CD4-positive, alpha-beta T cell treated with Interleukin-6 at 100 ng/mL for 8 hours (primary cell): ENCODE measurements around the gene NRP1.
"Not testable (repeated sequence)": the region's sequence is repeated elsewhere in the genome, so short reads cannot be mapped to it uniquely, and the experiment has no call there.

Source experiments
- DNase-seq: peaks from one replicate; pipeline ENCODE4 v3.0.0-alpha.2; 2020; ENCODE audit warnings: mixed read lengths, low spot score

The NRP1 gene

DNA sequence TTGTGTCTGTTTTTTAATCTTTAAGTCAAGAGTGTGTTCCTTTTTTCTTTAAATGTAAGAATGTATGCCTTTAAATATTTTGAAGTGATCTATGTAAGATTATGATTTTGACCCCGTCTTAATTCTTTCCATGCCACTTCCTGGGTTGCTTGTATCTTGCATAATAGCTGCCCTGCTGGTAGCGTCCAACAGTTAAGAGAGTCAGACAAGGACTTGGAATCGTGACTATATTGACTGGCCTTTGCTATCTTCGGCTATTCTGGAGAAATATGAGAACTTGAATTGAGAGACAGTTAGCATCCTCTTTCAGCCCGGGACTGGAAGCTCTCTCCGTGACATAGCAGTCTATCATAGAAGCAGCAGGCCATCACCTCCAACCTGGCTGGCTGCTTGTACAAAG lies 13.0 kb downstream of the NRP1 start:
- no peak for DNase-seq

DNA sequence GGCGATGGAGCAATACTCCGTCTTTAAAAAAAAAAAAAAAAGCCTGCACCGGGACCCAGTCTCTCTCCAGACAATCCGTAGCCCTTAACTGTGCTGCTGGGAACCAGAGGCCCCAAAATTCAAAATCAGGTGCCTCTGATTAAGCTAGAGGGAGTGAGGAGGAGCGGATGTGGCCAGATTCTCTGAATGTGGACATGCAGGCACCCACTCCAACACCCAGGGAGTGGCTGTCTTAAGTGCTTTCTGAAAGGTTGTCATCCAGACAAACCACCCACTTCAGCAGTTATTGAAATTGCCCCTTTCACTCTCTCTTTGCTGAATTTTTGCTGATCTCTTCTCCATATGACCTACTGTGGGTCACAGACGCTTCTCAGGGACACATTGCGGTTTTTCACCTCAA lies 14.2 kb downstream of the NRP1 start:
- no peak for DNase-seq

DNA sequence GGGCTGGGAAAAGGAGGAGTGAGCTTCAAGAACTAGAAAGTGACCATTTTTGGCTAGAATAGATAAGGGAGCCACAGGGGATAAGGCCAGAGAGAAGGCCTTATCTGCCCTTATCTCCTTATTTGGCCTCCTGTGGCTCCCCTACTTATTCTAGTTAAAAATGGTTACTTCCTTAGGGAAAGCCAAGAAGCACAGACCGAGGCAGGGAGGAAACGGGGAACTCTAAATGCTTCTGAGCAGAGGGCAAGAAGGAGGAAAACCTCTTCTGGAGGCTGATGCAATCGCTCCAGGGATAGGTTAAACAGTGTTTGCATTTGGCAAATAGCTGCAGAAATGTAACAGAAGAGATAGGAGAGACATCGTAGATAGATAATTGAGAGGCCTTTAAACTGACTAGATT lies 18.6 kb downstream of the NRP1 start:
- DNase-seq: no peak

DNA sequence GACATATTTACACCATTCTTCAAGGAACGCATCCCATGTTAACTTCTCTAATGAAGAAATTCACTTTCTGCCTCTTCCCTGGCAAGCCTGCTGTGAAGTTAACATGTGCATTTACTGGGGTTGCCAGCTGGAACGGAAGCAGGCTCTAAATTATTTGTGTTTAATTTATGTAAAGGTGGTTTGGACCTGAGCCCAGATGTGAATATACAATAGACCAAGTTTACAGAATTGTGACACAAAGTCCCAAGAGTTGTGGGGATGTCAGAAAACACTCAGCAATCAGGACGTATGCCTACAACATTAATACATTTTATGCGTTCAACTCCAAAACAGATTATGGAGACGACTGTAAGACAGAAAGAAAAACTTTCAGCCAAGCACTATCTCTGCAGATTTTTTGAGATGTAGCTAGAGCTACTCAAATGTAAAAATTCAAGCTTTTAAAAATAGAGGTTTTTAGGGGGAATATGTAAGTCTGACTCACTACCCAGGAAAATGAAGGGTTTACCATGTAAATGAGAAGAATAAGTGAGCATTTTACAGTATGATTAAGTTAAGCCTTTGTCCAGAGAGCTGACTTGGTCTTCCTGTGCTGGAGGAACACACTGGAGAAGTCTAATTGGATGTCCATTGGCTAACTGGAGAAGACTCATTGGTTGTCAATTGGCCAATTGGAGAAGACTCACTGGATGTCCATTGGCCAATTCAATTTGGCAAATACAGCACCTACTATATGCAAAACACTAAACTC lies 19.5 kb downstream of the NRP1 start:
- DNase-seq: no peak

DNA sequence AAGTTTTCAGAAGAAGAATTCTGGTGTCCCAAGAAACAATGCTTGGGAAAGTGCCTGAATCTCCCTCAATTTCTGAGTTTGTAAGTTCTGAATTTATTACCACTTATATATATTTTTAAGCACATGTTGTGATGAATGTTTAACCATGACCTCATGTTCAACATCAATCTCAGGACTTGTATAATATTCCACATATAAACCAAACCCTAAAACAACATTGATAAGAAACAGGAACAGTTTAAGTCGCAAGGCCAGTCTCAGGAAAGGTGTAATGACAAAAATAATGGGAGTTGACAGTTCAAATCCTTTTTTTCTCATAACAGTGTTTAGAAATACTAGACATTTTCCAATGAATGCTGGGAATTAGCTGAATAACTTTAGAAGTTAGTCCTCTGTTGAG lies 22.8 kb downstream of the NRP1 start:
- no peak for DNase-seq

DNA sequence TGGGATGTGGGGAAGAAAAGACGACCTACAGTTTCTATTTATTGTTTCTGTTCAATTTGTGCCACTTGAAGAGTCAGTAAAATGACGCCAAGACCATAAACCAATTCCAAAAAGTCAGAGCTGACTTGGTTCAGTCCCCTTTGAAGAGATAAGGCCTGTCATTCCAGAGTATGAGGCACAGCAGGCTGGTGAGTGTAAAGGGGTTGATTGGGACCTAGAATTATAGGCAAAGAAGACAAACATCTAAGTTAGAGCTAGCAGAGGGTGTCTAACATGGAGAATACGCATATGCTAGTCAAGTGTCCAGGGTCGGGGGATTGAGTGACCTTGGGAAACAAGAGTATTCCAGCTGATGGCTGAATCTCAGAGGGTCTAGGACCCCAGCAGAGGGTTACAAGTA lies 23.6 kb downstream of the NRP1 start:
- DNase-seq: no peak

DNA sequence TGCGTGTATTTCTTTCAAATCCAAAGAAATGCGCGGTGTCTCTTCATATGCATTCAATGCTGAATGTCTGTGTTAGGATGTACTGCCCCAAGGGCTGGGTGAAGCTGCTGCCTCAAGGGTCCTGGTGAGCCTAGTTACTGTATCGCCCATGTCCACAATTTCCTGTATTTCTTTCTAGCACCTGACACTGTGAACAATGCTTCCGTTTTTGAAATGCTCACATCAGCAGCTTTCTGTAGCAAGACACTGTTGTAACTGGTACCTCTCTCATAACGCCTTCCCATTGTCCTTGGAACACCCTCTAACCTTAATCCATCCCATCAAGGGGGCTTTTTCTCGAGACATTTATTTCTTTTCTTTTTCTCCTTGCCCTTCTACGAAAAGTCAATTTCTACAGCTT lies 25.1 kb downstream of the NRP1 start:
- no peak for DNase-seq

DNA sequence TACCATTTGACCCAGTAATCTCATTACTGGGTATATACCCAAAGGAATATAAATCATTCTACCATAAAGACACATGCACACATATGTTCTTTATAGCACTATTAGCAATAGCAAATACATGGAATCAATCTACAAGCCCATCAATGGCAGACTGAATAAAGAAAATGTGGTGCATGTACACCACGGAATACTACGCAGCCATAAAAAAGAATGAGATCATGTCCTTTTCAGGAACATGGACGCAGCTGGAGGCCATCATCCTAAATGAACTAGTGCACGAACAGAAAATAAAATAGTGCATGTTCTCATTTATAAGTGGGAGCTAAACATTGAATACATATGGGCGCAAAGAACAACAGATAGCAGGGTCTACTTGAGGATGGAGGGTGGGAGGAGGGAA lies 26.6 kb downstream of the NRP1 start:
- no peak for DNase-seq

DNA sequence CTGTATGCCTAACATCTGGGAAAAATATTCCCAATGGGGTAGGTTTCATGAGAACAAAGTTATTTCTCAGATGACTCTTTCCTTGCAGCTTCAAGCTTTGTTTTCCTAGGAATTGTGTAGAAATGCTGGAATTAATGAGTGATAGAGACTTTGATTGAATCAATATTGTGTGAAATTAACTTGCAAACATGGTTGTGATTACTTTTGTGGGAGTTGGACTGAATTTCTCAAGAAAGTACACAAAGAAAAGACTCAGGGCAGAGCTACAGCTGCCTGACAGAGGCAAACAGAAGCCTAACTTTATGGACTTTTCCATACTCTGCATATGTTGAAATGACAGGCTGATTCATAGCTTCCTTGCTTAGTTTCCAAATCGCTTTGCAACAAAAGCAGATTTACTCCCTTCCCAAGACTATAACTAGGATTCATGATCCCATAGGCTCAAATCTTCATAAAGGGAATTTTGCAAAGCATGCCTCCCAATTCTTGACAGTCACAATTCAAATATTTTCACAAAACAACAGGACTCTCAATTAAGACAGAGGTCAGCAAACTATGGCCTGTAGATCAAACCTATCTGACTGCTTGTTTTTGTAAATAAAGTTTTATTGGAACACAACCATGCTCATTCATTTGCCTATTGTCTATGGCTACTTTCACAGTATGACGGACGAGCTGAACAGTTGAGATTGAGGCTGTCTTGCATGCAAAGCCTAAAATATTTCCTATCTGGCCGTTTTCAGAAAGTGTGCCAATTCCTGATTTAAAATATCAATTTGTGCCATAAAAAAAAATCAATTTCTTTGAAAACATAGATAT lies 27.6 kb downstream of the NRP1 start:
- DNase-seq: no peak

DNA sequence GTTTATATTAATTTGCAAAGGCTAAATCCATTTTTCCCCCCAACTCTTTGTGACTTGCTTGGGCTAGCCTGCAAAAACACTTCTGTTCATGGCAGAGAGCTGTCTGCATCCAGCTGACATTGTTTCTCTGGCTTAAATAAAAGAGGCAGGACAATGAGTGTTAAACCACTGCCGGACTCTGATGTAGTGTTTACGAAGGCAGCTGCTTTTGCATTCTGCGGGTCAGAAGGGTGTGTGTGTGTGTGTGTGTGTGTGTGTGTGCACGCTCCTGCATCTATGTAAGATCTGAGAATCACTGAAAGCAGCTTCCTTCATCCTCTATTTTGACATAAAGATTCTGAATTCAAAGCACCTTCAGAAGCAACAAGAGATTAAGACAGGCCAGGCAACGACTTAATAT lies 28.3 kb downstream of the NRP1 start:
- no peak for DNase-seq

DNA sequence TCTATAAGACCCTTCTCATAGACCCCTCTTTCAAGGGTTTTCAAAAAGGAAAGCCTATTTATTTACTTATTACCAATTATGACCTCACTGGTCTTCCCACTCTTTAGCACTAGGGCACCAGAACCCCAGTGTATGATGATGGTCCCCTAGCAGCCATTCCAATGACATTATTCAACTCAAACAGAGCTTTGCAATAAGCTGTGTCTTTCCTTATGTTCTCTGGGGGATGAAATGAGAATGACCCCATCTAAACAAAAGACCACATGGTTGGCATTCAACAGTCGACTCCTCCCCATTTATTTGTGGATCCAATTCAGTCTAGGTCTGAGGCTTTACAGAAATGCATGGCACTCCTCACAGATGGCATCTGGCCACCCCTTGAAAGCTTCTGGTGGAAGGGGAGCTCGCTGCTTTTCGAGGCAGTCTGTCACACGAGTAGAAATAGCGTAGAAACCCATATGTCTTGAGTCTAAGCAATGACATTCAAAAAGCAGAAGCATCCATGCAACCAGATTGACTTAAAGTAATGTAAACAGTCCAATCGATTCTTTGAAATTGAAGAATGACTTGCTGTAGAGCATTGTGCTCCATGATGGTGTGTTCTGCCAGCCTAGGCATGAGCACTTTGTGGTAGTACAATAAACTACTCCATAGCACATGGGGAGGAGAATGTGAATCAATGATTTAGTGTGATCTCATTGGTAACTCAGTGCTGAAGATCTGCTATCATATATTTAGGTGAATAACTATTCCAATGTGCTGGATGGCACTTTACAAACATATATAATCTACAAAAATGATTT lies 29.8 kb downstream of the NRP1 start:
- DNase-seq: no peak

DNA sequence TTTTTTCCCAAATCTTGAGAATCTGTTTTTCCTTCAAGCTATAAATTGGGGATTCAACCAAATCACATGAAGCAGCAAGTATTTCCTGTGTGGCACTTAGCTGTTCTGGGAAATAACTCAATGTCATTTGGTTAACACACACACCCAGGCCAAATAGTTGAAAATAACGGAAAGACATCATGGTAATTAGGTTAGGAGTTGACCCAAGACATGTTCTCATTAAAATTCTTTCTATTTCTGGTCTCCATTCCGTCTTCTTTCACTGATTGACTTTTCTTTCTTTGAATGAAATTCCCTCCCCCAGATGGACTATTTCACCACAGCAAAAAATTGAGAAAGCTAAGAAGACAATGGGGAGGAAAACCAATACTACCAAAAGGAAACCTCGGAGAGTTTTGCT lies 30.5 kb downstream of the NRP1 start:
- DNase-seq: no peak

DNA sequence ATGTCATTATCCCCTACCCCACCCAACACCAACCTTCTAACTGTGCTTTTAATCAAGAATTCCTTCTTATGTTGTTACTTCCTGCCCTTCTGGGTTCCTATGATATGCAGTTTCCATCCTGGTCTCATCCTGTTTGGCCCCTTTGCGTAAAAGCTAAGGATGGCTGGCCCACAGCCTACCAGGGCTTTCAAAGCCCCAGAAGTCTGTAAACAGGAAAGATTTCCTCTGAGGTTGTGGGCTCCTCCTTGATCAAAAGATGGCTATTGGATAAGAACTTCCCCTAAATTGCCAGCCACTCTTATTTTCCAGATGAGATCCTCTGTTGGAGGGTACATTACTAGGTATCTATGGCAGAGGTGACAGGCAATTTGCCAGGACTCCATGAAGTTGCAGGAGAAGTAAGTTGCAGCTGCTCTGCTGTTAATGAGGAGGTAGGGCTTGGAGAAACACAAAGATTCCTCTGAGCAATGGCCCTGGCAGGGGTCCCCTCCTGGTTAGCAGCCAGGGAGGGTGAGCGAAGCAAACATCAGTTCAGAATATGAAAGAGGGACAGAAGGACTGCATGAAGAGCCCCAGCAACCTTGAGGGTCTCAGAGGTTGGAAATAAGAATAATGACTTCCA lies 32.1 kb downstream of the NRP1 start:
- DNase-seq: no peak

DNA sequence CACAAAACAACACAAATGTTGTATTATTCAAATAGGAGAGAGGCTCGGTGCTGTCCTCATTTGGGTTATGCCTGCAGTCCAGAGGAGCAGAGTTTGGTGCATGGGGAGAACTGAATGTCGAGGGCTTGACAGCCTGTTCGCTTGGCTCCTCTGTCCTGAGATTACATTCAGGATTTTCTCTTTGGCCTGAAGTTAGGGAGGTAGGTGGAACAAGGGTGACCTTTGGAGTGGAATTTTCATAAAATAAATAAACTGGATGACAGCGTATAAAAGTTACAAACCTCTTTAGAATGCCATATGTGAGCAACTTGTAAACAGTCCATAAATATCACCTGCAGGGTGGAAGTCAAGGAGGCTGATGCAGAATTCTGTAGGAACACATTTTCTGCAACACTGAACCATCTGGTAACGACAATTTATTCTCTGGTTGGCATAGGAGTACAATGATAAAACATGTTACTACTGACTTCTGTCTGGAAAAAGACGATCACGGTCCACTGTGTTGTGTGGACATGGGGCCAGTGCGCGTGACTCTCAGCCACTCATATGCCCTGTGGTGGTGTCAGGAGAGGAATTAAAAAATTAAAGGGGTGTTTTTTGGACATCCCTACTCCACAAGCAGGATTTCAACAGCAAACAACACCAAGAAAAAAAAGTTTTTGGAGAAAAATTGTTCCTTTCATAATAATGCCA lies 33.2 kb downstream of the NRP1 start:
- no peak for DNase-seq

DNA sequence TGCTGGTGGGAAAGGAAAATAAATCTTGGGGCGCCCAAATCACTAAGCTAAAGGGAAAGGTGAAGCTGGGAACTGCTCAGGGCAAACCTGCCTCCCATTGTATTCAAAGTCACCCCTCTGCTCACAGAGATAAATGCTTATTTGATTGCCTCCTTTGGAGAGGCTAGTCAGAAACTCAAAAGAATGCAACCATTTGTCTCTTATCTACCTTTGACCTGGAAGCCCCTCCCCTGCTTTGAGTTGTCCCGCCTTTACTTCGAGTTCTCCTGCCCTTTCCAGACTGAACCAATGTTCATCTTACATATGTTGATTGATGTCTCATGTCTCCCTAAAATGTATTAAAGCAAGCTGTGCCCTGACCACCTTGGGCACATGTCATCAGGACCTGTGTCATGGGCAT lies 33.9 kb downstream of the NRP1 start:
- DNase-seq: not testable (repeated sequence)

DNA sequence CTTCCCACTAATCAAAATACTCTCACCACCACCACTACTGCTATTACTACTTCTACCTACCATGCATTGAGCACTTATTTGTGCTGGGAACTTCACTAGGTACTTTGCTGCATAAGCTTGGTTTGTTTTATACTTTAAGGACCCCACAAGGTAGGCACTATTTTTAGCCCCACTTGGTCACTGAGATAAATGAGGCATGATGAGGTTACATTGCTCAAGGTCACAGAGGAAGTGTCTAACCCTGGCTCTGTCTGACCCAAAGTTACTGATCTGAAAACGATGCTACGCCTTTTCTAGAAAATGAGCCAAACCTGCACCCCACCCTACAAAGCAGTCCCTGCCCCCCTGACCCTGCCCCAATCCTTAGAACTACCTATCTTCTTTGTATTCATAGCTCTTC lies 35.6 kb downstream of the NRP1 start:
- no peak for DNase-seq

DNA sequence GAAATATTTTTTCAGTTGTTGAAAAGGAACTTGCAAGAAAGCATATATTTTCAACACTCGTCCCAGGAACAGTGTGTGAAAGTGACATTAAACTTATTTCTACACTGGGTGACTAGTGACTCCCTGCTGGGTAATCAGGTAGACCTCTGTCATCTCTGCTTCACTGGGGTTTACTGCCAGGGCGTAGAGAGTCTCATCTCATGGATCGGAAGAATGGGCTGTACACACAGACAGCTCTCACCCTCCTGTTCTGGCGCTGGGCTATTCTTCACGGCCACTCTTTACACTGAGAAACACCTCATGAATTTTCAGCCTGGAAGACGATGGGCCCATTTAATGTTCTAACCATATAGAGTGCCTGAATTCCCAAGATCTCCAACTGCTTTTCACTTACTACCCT lies 36.4 kb downstream of the NRP1 start:
- DNase-seq: no peak

DNA sequence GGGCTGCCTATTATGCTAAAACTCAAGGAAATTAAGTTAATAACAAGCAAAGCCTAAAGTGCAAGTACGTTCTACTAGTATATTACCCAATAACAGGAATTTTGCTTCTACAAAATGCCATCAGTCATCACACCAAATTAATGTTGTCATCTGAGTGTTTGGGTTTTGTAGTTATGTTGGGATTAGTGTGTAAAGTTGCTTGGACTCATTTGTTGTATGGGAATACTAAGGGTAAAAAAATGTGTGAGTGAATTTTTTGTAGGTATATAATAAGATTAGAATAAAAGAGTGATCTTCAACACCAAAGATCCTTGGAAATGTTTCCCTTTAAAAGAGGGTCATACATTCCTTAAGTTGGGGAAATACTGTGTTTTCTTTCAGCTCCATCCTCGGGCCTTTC lies 38.6 kb downstream of the NRP1 start:
- no peak for DNase-seq

DNA sequence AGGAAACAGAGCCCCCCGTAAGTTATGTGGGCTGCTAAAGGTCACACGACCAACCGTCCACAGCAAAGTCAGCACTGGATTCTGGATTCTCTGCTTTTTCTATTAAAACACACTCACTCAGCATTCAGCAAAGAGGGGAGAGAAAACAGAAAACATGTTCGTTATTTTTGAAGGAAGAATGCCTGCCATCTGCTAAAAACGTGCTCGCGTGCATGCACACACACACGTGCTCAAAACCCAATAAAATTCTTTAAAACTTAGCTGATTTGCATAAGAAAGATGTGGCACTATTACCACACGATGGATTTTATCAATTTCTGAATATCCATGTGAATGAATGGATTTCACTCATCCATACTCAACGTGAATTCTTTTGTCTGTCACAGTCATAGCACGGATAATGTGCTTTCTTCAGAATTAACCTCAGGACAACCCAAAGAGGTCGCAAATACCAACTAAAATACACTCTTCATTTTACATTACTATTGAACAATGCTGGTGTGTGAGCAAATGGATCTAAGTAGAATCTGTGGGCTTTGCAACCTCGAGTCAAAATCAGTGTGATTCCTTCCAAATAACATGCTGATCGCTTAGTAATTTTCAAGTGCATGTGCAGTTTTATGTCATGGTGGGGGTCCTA lies 40.8 kb downstream of the NRP1 start:
- DNase-seq: no peak

DNA sequence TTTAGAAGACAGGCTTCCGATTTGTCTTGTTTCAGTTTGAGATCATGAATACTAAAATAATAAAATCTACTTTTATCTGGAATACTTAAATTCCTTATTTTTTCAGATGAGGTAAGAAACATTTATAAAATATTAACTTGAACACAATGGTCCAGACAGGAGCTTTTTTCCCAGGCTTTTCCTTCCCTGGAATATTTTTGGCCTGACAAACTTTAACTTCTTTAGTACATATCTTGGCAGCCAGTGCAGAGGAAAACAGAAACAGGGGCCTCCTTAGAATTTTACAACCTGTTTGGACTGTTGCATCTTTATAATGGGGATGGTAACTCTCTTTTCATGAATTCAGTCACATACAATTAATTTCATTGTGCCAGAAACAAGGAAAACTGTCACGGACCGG lies 41.4 kb downstream of the NRP1 start:
- no peak for DNase-seq

DNA sequence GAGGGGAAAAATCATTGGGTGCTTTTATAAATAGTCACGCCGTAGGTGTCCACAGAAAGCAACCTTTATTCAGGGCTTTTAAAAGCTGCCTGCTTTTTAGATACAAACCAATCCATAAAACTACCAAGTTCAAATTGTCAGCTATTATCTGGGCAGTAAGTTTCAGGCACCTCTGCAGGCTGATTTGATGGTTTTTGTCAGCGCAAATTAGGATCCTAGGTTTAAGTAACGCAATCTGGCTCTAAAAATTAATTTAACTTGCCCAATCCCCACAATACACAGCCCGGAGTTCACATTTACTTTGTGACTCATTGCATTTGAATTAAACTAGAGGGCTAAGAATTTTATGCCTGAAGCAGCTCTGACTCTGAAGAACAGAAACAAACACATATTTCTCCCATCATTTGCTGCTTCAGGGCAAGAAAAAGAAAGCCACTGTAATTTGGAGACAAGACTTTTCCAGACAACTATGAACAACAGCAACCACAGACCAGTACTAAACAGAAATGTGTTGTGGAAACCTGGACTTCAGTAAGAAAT lies 43.3 kb downstream of the NRP1 start:
- no peak for DNase-seq
